Fibroblast of pulmonary artery (primary cell): ENCODE results near the gene C1orf174.
"Not testable (repeated sequence)": the region's sequence is repeated elsewhere in the genome, so short reads cannot be mapped to it uniquely, and the experiment has no call there.

Experiments
- DNase-seq: peaks from one replicate; pipeline ENCODE4 v3.0.0-alpha.2; 2010; ENCODE audit warnings: low read depth
- H3K4me3 ChIP-seq: replicated peaks from 2 replicates; pipeline ENCODE4 v1.5.1; 2011; ENCODE audit warnings: low read depth, mild to moderate bottlenecking, control low read depth, low read length, moderate library complexity
- CTCF ChIP-seq: IDR thresholded peaks from 2 replicates; pipeline ENCODE4 v1.5.1; 2011; ENCODE audit warnings: mild to moderate bottlenecking, control low read depth, low read length, inconsistent platforms; ENCODE audit errors: missing control alignments

The C1orf174 gene

GRCh38 chr1:3921765-3922164, 21.7 kb upstream of the C1orf174 start:
- TF ChIP-seq CTCF, result no peak
- no peak for DNase-seq
- H3K4me3 ChIP-seq, result no peak overlapping the region

- no peak for TF ChIP-seq CTCF
- no peak for DNase-seq
- H3K4me3 ChIP-seq, result no peak overlapping the region
These were observed 19.6 kb upstream of the C1orf174 start for GRCh38 chr1:3919706-3920105.

DNA sequence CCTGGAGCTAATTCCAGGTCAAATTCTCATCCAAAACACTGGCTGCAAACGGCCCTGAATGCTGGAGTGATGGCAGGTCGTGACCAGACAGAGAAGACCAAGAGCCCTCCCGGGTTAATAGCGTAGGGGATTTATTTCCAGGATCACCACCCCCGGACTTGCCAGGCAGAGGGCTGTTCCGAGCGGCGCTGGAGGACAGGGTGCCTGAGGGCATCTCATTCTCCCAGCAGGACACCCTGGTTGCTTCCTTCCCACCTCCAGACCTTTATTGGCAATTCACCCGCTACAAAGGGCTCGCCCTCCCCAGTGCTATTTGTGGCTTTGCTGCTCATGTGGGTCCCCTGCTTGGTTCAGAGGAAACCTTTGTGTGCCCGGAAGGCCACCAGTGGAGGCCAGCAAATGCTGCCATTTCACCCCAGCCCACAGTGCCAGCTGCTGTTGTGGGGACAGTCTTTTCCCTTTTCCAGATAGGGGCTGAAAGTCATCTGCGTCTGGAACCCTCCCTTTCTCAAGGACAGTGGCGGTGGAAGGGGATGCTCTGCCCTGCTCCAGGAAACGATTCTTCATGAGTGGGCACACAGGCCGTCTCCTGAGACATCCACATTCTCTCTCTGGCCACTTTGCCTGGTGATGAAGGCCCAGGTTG, 19.0 kb upstream of the C1orf174 start:
- DNase-seq, result no peak
- H3K4me3 ChIP-seq, result no peak overlapping the region
- no peak for TF ChIP-seq CTCF

- H3K4me3 ChIP-seq, DNase-seq: not testable (repeated sequence)
These were observed 18.3 kb upstream of the C1orf174 start for GRCh38 chr1:3918359-3918758.

DNA sequence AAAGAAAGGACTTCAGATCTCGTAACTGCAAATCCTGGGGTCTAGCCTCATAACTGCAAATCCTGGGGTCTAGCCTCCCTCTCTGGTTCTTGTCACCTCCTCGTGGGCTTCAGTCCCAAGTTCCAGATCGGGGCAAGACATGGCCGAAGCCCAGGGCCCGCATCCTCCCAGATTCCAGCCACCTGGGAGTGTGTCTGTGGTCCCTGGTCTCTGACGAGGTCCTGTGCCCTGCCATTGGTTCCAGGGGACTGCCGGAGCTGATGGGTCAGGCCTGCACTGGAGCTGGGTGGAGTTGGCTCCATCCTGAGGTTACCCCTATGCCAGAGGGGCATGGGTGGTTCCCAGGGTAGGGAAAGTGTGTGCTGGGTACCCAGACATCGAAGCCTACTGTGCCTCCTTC, 17.7 kb upstream of the C1orf174 start:
- no peak overlapping the region for H3K4me3 ChIP-seq
- no peak for TF ChIP-seq CTCF
- DNase-seq, result no peak

DNA sequence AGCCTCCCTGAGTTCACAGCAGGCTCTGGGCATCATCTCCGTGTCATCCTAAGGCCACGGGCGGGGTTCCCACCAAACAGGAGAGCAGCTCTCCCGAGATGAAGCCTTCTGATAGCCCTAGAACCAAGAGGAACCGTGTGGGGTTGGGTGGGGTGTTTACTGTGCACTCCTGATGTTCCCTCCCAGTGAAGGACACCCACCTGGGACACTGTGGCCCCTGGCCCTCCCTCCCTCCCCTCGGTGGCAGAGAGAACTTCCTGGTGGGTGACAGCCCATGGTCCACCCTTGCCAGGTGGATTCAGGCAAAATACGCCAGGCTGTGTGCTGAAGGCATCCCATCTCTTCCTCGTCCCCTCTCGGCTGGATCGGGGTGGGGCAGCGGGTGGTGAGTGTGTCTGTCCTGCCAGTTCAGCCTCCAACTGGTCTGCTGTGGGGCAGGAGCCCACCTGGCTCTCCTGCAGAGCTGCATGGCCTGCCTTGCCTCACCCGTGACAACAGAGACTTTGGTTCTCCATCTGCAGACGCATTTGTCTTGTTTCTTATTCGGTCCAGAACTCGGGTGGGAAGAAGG, 15.6 kb upstream of the C1orf174 start:
- no peak for DNase-seq
- no peak overlapping the region for H3K4me3 ChIP-seq
- TF ChIP-seq CTCF, result no peak

DNA sequence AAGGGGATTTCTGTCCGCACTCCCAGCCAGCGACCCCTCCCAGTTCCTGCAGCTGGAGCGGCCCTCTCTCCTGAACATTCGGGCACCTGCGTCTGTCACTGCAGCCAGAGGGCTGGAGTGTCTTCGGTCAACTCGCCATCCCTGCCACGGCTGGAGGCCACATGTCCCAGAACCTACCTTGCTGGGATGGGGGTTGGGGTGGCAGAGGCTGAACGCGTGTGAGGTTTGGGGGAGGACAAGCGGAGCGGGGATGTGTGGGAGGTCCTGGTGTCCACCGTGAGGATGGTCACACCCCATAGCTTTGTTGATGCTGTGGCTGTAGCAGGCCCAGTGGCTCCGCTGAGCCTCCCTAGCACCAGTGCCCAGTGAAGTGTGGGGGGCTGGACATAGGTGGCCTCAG, 14.8 kb upstream of the C1orf174 start:
- H3K4me3 ChIP-seq, result no peak overlapping the region
- DNase-seq, result no peak
- no peak for TF ChIP-seq CTCF
